OCI-LY1 (cell line): ENCODE results near the gene SLC22A2.
"Not testable (repeated sequence)": the region's sequence is repeated elsewhere in the genome, so short reads cannot be mapped to it uniquely, and the experiment has no call there.

Experiments used
- CTCF ChIP-seq: fragments of 200-600 bp; sonication (generic), shearing (Covaris generic); IDR thresholded peaks from 2 replicates; pipeline ENCODE4 v1.5.1; 2017; ENCODE audit warnings: mild to moderate bottlenecking, antibody characterized with exemption, low read length, moderate library complexity, mixed read lengths
- EZH2 ChIP-seq: fragments of 200-600 bp; sonication (generic), shearing (Covaris generic); IDR thresholded peaks from 2 replicates; pipeline ENCODE4 v1.8.0; 2017; ENCODE audit warnings: borderline replicate concordance, mixed run types, mild to moderate bottlenecking, antibody characterized with exemption, low read length, moderate library complexity, mixed read lengths

- not testable (repeated sequence) for TF ChIP-seq CTCF, EZH2
Measured at GRCh38 chr6:160237597-160238275, 20.9 kb downstream of the SLC22A2 start.
